HG02885 (cell line): ENCODE measurements around the gene LRP2.
A peak's percentile ranks its signal among the peaks of the same experiment; 100 is the strongest.

Experiments used
- ATAC-seq: cut with Tn5 transposase; IDR thresholded peaks from one replicate; pipeline ENCODE4 v1.9.1; 2021; ENCODE audit warnings: mild to moderate bottlenecking; ENCODE audit not compliant: unreplicated experiment, poor library complexity

Gene LRP2

GRCh38 chr2:169259402-169259801 is 102.9 kb downstream of the LRP2 start:
- ATAC-seq: no peak

GRCh38 chr2:169258045-169258601 is 104.2 kb downstream of the LRP2 start:
- no peak for ATAC-seq

- no peak for ATAC-seq
These were observed 107.6 kb downstream of the LRP2 start for GRCh38 chr2:169254774-169255173.

- ATAC-seq: no peak
These were observed 115.1 kb downstream of the LRP2 start for GRCh38 chr2:169247211-169247610.

GRCh38 chr2:169240405-169240804 is 121.9 kb downstream of the LRP2 start:
- ATAC-seq: no peak

GRCh38 chr2:169237939-169238338 is 124.4 kb downstream of the LRP2 start:
- no peak for ATAC-seq

- no peak for ATAC-seq
These were observed 125.0 kb downstream of the LRP2 start for GRCh38 chr2:169237286-169237685.

GRCh38 chr2:169232551-169233154 is 129.7 kb downstream of the LRP2 start:
- no peak for ATAC-seq

- no peak for ATAC-seq
These were observed 132.1 kb downstream of the LRP2 start for GRCh38 chr2:169230204-169230603.

GRCh38 chr2:169229590-169229989 is 132.7 kb downstream of the LRP2 start:
- ATAC-seq: no peak

GRCh38 chr2:169225906-169226305 is 136.4 kb downstream of the LRP2 start:
- ATAC-seq: no peak

- no peak for ATAC-seq
These were observed 137.0 kb downstream of the LRP2 start for GRCh38 chr2:169225233-169225750.

GRCh38 chr2:169222665-169223064 is 139.7 kb downstream of the LRP2 start:
- peak; percentile 69 for ATAC-seq

- no peak for ATAC-seq
These were observed 140.5 kb downstream of the LRP2 start for GRCh38 chr2:169221745-169222369.

GRCh38 chr2:169210917-169211316 is 151.4 kb downstream of the LRP2 start:
- no peak for ATAC-seq

GRCh38 chr2:169208026-169208425 is 154.3 kb downstream of the LRP2 start:
- ATAC-seq: no peak

- ATAC-seq: no peak
These were observed 157.2 kb downstream of the LRP2 start for GRCh38 chr2:169205176-169205575.

- no peak for ATAC-seq
These were observed 158.4 kb downstream of the LRP2 start for GRCh38 chr2:169203952-169204351.

GRCh38 chr2:169200756-169201155 is 161.6 kb downstream of the LRP2 start:
- ATAC-seq: no peak

GRCh38 chr2:169193618-169194017 is 168.7 kb downstream of the LRP2 start:
- ATAC-seq: no peak

- ATAC-seq: no peak
These were observed 172.0 kb downstream of the LRP2 start for GRCh38 chr2:169190197-169190775.
